ENCODE data around the gene FBXO24.

Gene FBXO24

DNA sequence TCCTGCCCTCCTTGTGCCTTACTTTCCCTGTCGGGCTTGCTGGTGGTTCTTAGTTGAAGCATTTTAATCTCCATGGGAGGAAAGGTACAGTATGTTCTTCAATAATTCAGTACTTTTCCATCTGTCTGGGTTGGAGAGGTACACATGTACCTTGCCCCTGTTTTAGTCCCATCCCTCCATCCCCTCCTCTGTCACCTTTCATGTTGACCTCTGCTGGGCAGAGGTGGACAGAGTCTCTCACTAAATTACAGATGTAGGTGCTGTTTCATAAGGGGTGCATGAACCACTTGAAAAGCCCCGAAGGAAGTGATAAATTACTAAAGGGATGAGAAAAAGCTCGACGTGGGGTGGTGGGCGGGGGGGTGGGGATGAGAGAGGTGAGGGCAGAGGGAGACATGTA lies 41.7 kb upstream of the FBXO24 start:
- TF ChIP-seq ZNF791 (tag by site-specific recombination; IDR thresholded peaks at IDR 0.05) (no peak), ZNF449 (tag by site-specific recombination; IDR thresholded peaks at IDR 0.05) (no peak), OSR2 (tag by site-specific recombination; IDR thresholded peaks at IDR 0.05) (no peak), ZNF223 (tag by site-specific recombination; IDR thresholded peaks at IDR 0.05) (no peak), ZNF521 (tag by site-specific recombination; IDR thresholded peaks at IDR 0.05) (no peak), ZNF341 (tag by site-specific recombination; IDR thresholded peaks at IDR 0.05; ENCODE audit: low read depth) (no peak), HOXC10 (CRISPR knock-in tag; IDR thresholded peaks at IDR 0.05) (no peak), KLF1 (tag by site-specific recombination; IDR thresholded peaks at IDR 0.05) (no peak), SP2 (tag by site-specific recombination; IDR thresholded peaks at IDR 0.05) (no peak), ZNF354C (tag by site-specific recombination; IDR thresholded peaks at IDR 0.05; ENCODE audit: borderline replicate concordance, low read depth) (no peak)
- H3K4me1 ChIP-seq (ENCODE audit: control insufficient read depth, insufficient read depth, low read length), result peaks cover 39% of the 10 kb centered on the region
- H3K36me3 ChIP-seq (ENCODE audit: control insufficient read depth in 2 of 2, insufficient read depth in 1 of 2, low read length in 2 of 2), result peaks cover under 1 to 7% of the 10 kb centered on the region in 2 experiments; a peak in 2 of 3 replicates
- POLR2A ChIA-PET, result interaction anchor here (0.6 to 1.3 kb wide), 3 partner anchors 11 to 42 kb away, joined by 3 read pairs; partner anchors contain the start of gene FBXO24
- H3K27ac ChIP-seq (ENCODE audit: extremely low read depth, low read depth, low read length), result 0 out of 2 replicates have a peak overlapping the region, but pooled peaks have one; percentile 25
- no peaks in the 10 kb centered on the region for H3K9me3 ChIP-seq (ENCODE audit: control insufficient read depth, insufficient read depth, low read depth, low read length)
- CTCF ChIA-PET, result interaction anchor here (0.6 to 4.1 kb wide), 8 partner anchors 12 to 147 kb away, joined by 3 to 36 read pairs (median 5); no protein-coding TSS in a partner anchor
- no peak overlapping the region for H3K4me3 ChIP-seq (ENCODE audit: low read depth, low read length)

- ChIA-PET POLR2A (interaction anchor here (0.6 to 0.9 kb wide), 4 partner anchors 12 to 67 kb away, joined by 3 to 6 read pairs (median 3); partner anchors contain the start of gene FBXO24), CTCF (interaction anchor here (0.6 to 4.1 kb wide), 10 partner anchors 11 to 76 kb away, joined by 3 to 36 read pairs (median 4); no protein-coding TSS in a partner anchor)
- Histone ChIP-seq H3K36me3 (ENCODE audit: control insufficient read depth in 2 of 2, insufficient read depth in 1 of 2, low read length in 2 of 2) (peaks cover 6 to 7% of the 10 kb centered on the region in 2 experiments; a peak in 2 of 3 replicates), H3K4me3 (ENCODE audit: low read depth, low read length) (no peak overlapping the region), H3K4me1 (ENCODE audit: control insufficient read depth, insufficient read depth, low read length) (peaks cover 39% of the 10 kb centered on the region), H3K9me3 (ENCODE audit: control insufficient read depth, insufficient read depth, low read depth, low read length) (no peaks in the 10 kb centered on the region), H3K27ac (ENCODE audit: extremely low read depth, low read depth, low read length) (peak overlapping the region; percentile 72)
- TF ChIP-seq OSR2 (tag by site-specific recombination; IDR thresholded peaks at IDR 0.05) (peak; percentile 17; the same call in 1 of the 2 replicates), ZBTB48 (tag by site-specific recombination; IDR thresholded peaks at IDR 0.05) (peak; percentile 77; the same call in 1 of the 2 replicates), ZNF670 (tag by site-specific recombination; IDR thresholded peaks at IDR 0.05; ENCODE audit: low read depth) (no peak), ZBTB17 (tag by site-specific recombination; IDR thresholded peaks at IDR 0.05) (peak; percentile 17; the same call in 1 of the 2 replicates)
These were observed 41.2 kb upstream of the FBXO24 start for GRCh38 chr7:100544967-100545359.

DNA sequence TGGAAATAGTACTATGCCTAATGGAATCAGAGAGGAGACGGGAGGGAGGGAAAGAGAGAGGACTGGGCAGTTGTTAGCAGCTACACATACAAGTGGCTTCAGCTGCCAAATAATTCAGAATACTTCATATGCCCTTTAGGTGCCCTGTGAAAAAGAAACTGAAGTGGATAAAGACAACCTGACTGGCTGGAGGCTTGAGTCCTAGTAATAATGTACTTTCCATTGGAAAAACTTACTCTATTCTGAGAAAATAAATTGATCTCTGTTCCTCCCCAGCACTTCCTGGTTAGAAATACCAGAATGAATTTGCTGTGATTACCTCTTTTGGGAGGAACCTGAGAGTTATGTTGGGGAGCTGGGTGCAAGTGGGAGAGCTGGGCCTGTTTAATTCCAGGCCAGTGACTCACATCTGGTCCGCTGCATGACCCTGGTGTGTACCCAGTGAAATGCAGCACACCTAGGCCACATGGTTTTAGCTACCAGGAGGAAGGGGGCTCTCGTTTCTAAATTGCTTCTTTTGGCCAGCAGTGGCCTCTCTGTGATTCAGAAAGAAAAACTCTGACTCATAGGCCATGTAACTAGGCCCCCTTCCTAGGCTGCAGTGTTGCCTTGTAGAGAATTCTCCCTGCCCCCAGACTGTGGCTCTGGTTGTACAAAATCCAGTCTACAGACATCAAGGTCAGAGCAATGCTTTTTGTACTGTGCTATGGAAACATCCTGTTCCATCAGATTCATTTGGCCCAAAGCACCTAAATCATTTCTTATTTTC lies 40.6 kb upstream of the FBXO24 start:
- H3K27ac ChIP-seq (ENCODE audit: extremely low read depth, low read depth, low read length), result peak overlapping the region; percentile 72
- TF ChIP-seq ZFP41 (tag by site-specific recombination; IDR thresholded peaks at IDR 0.05; ENCODE audit: borderline replicate concordance) (no peak), ZNF292 (tag by site-specific recombination; IDR thresholded peaks at IDR 0.05; ENCODE audit: borderline replicate concordance, low read depth) (no peak), ZNF600 (tag by site-specific recombination; IDR thresholded peaks at IDR 0.05) (peak; percentile 35; the same call in 1 of the 2 replicates), OSR2 (tag by site-specific recombination; IDR thresholded peaks at IDR 0.05) (0 out of 2 replicates have a peak, but pooled peaks have one; percentile 35), PRDM1 (tag by site-specific recombination; IDR thresholded peaks at IDR 0.05) (peak; percentile 66), HOXC10 (CRISPR knock-in tag; IDR thresholded peaks at IDR 0.05) (no peak), ZNF707 (tag by site-specific recombination; IDR thresholded peaks at IDR 0.05) (peak; percentile 35; the same call in 1 of the 2 replicates), ZEB2 (tag by site-specific recombination; IDR thresholded peaks at IDR 0.05) (peak; percentile 54), ZNF2 (tag by site-specific recombination; IDR thresholded peaks at IDR 0.05) (no peak; the same call in 1 of the 2 replicates), SP7 (tag by site-specific recombination; IDR thresholded peaks at IDR 0.05) (0 out of 2 replicates have a peak, but pooled peaks have one; percentile 31), BCL11A (tag by site-specific recombination; IDR thresholded peaks at IDR 0.05; ENCODE audit: low read depth) (0 out of 2 replicates have a peak, but pooled peaks have one; percentile 34), ZNF366 (tag by site-specific recombination; conservative IDR thresholded peaks at IDR 0.05) (peak; percentile 33; the same call in 1 of the 2 replicates), ZBTB17 (tag by site-specific recombination; IDR thresholded peaks at IDR 0.05) (peak; percentile 65), GLIS2 (tag by site-specific recombination; IDR thresholded peaks at IDR 0.05) (0 out of 2 replicates have a peak, but pooled peaks have one; percentile 44)
- TF ChIP-seq, protein P1, sequence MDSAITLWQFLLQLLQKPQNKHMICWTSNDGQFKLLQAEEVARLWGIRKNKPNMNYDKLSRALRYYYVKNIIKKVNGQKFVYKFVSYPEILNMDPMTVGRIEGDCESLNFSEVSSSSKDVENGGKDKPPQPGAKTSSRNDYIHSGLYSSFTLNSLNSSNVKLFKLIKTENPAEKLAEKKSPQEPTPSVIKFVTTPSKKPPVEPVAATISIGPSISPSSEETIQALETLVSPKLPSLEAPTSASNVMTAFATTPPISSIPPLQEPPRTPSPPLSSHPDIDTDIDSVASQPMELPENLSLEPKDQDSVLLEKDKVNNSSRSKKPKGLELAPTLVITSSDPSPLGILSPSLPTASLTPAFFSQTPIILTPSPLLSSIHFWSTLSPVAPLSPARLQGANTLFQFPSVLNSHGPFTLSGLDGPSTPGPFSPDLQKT (IDR thresholded peaks at IDR 0.05; ENCODE audit: borderline replicate concordance, low read depth, low read length), result no peak
- TF ChIP-seq, protein P2, sequence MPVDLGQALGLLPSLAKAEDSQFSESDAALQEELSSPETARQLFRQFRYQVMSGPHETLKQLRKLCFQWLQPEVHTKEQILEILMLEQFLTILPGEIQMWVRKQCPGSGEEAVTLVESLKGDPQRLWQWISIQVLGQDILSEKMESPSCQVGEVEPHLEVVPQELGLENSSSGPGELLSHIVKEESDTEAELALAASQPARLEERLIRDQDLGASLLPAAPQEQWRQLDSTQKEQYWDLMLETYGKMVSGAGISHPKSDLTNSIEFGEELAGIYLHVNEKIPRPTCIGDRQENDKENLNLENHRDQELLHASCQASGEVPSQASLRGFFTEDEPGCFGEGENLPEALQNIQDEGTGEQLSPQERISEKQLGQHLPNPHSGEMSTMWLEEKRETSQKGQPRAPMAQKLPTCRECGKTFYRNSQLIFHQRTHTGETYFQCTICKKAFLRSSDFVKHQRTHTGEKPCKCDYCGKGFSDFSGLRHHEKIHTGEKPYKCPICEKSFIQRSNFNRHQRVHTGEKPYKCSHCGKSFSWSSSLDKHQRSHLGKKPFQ (tag by site-specific recombination; IDR thresholded peaks at IDR 0.05), result 0 out of 2 replicates have a peak, but pooled peaks have one; percentile 60

More for the DNA sequence above, 40.6 kb upstream of the FBXO24 start:
- no peaks in the 10 kb centered on the region for H3K9me3 ChIP-seq (ENCODE audit: control insufficient read depth, insufficient read depth, low read depth, low read length)
- H3K4me1 ChIP-seq (ENCODE audit: control insufficient read depth, insufficient read depth, low read length), result peaks cover 39% of the 10 kb centered on the region
- H3K36me3 ChIP-seq (ENCODE audit: control insufficient read depth in 2 of 2, insufficient read depth in 1 of 2, low read length in 2 of 2), result peaks cover 7 to 11% of the 10 kb centered on the region in 2 experiments; a peak in 2 of 3 replicates
- POLR2A ChIA-PET, result interaction anchor here (0.6 to 0.8 kb wide), 6 partner anchors 13 to 620 kb away, joined by 3 to 6 read pairs (median 3); partner anchors contain the start of genes FBXO24, LRCH4 and VGF
- CTCF ChIA-PET, result interaction anchor here (0.6 to 4.1 kb wide), 10 partner anchors 9 to 76 kb away, joined by 3 to 36 read pairs (median 5); no protein-coding TSS in a partner anchor
- H3K4me3 ChIP-seq (ENCODE audit: low read depth, low read length), result no peak overlapping the region
